Measurements from ENCODE around the gene WDR75.

Gene WDR75

GRCh38 chr2:189492451-189492850 is 51.2 kb downstream of the WDR75 start:
- no peak for DNase-seq (ENCODE audit: extremely low read depth in 1 of 2, low read depth in 1 of 2)

GRCh38 chr2:189498205-189498604 is 56.9 kb downstream of the WDR75 start:
- DNase-seq (ENCODE audit: extremely low read depth in 1 of 2, low read depth in 1 of 2) = no peak

GRCh38 chr2:189499137-189499536 is 57.9 kb downstream of the WDR75 start:
- no peak for DNase-seq (ENCODE audit: extremely low read depth in 1 of 2, low read depth in 1 of 2)

GRCh38 chr2:189500456-189501160 is 59.3 kb downstream of the WDR75 start:
- DNase-seq (ENCODE audit: extremely low read depth in 1 of 2, low read depth in 1 of 2) = no peak

GRCh38 chr2:189501487-189501886 is 60.2 kb downstream of the WDR75 start:
- DNase-seq (ENCODE audit: extremely low read depth in 1 of 2, low read depth in 1 of 2) = no peak

GRCh38 chr2:189502714-189503113 is 61.4 kb downstream of the WDR75 start:
- DNase-seq (ENCODE audit: extremely low read depth in 1 of 2, low read depth in 1 of 2) = no peak

- no peak for DNase-seq (ENCODE audit: extremely low read depth in 1 of 2, low read depth in 1 of 2)
Measured at GRCh38 chr2:189504238-189504637, 63.0 kb downstream of the WDR75 start.

GRCh38 chr2:189505492-189505891 is 64.2 kb downstream of the WDR75 start:
- no peak for DNase-seq (ENCODE audit: extremely low read depth in 1 of 2, low read depth in 1 of 2)

- DNase-seq (ENCODE audit: extremely low read depth in 1 of 2, low read depth in 1 of 2) = peak in 1 of 2 donors; percentile 11
Measured at GRCh38 chr2:189506514-189506976, 65.3 kb downstream of the WDR75 start.

- no peak for DNase-seq (ENCODE audit: extremely low read depth in 1 of 2, low read depth in 1 of 2)
Measured at GRCh38 chr2:189511210-189511959, 70.1 kb downstream of the WDR75 start.

GRCh38 chr2:189511960-189512319 is 70.7 kb downstream of the WDR75 start:
- DNase-seq (ENCODE audit: extremely low read depth in 1 of 2, low read depth in 1 of 2) = no peak

- no peak for DNase-seq (ENCODE audit: extremely low read depth in 1 of 2, low read depth in 1 of 2)
Measured at GRCh38 chr2:189512879-189513278, 71.6 kb downstream of the WDR75 start.

- DNase-seq (ENCODE audit: extremely low read depth in 1 of 2, low read depth in 1 of 2) = no peak
Measured at GRCh38 chr2:189514104-189514503, 72.8 kb downstream of the WDR75 start.

- DNase-seq (ENCODE audit: extremely low read depth in 1 of 2, low read depth in 1 of 2) = no peak
Measured at GRCh38 chr2:189515264-189515663, 74.0 kb downstream of the WDR75 start.

- DNase-seq (ENCODE audit: extremely low read depth in 1 of 2, low read depth in 1 of 2) = no peak
Measured at GRCh38 chr2:189516546-189516945, 75.3 kb downstream of the WDR75 start.

GRCh38 chr2:189517847-189518535 is 76.7 kb downstream of the WDR75 start:
- no peak for DNase-seq (ENCODE audit: extremely low read depth in 1 of 2, low read depth in 1 of 2)

- DNase-seq (ENCODE audit: extremely low read depth in 1 of 2, low read depth in 1 of 2) = no peak
Measured at GRCh38 chr2:189519631-189520387, 78.5 kb downstream of the WDR75 start.

GRCh38 chr2:189521699-189522434 is 80.6 kb downstream of the WDR75 start:
- no peak for DNase-seq (ENCODE audit: extremely low read depth in 1 of 2, low read depth in 1 of 2)

GRCh38 chr2:189522435-189523151 is 81.3 kb downstream of the WDR75 start:
- DNase-seq (ENCODE audit: extremely low read depth in 1 of 2, low read depth in 1 of 2) = no peak

GRCh38 chr2:189524746-189525145 is 83.5 kb downstream of the WDR75 start:
- no peak for DNase-seq (ENCODE audit: extremely low read depth in 1 of 2, low read depth in 1 of 2)
